Right ventricle myocardium inferior (tissue), 1 donor: Measurements from ENCODE around the gene PRKCE. TPM values are rescaled to one million over a fixed set of nuclear protein-coding genes. Genes with fewer than 3 reads are reported as not detected.

Experiments used
- ATAC-seq: fragments of 200-7000 bp; cut with Tn5 transposase; one replicate; pipeline ENCODE4 v1.9.1; 2020; ENCODE audit warnings: mild to moderate bottlenecking, moderate library complexity
- DNase-seq: peaks from one replicate; pipeline ENCODE4 v3.0.0; 2021; ENCODE audit errors: missing footprints
- intact Hi-C: fragments of 100-400 bp; cut with DNase I; formaldehyde crosslinking; loops from one replicate; pipeline ENCODE4 v1.11.0; 2022
- total RNA-seq: library from RNA; stranded (reverse); fragmentation: NEBNext Ultra II Directional; extraction: Animal tissue kit (Norgen Biotek cat#: 25700); gene quantifications from one replicate; pipeline ENCODE4 v1.2.1, GENCODE V29; 2021
- donor health status: DM: no; HTN: yes; CAD: no; lungs with severe emphysema.

PRKCE gene
- total RNA-seq, 1 donor from 2014 or later = 17.8 TPM

DNA sequence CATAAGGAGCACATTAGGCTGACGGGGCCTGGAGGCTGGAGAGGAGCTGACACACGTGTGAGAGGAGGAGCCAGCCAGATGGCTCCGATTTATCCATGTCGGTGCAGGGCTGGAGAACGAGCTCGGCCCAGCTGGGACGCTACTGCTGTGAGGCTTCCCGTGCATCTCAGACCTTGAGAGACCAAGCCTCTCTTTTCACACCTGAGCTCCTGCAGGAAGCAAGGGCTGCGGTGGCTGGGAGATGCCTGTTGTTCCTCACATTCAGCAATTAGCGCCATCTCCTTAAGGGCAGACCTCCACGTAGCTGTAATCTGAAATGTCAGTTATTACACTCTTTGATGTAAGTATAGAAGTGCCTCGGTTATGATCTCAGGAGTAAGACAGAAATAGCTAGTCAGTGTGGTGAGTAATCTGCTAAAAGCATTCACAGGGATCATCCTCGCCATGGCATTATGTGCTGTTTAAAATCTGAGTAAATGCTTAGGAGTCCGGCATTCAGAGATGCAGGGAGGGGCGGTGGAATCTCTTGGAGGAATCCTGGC lies 107.9 kb downstream of the PRKCE start:
- intact Hi-C loops = no loop called here
- DNase-seq (no peak), ATAC-seq (peak; percentile 52)

DNA sequence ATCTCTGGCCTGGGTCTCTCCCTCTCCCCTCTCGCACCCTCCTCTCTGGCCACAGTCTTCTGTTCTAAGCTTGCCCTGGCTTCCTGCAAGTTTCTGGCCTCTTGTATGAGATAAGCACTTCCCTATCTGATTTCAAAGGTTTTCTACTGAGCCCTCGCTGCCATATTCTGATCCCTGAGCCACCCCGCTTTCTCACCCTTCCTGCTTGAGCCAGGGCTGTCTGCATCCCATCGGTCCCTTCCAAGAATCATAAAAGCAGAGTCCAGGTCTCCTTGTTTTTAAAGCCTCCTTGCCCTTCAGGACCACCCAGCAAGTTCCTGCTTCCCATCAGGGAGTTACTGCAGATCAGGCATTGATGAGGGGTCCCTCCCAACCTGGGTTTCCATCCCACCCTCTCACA lies 110.2 kb downstream of the PRKCE start:
- intact Hi-C loops = no loop called here
- DNase-seq = no peak
- no peak for ATAC-seq

DNA sequence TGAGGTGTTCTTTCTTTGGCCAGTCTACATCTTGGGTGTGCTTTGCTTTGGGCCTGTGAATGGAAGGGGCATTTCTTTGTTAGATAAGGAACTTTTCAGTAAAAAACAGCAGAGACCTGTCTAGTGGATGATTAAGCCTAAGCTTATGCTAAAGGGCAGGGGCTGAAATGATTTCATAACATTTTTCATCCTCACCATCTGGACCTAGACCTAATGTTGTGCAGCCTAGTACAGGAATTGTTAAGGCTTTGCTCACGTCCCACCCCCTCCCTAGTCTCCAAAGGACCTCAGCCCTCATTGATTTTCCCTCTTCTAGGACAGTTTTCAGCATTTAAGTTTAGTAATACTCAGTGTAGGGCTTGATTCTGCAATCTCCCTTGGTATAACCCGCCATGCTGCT lies 111.8 kb downstream of the PRKCE start:
- no peak for ATAC-seq
- no peak for DNase-seq
- intact Hi-C loops = no loop called here

DNA sequence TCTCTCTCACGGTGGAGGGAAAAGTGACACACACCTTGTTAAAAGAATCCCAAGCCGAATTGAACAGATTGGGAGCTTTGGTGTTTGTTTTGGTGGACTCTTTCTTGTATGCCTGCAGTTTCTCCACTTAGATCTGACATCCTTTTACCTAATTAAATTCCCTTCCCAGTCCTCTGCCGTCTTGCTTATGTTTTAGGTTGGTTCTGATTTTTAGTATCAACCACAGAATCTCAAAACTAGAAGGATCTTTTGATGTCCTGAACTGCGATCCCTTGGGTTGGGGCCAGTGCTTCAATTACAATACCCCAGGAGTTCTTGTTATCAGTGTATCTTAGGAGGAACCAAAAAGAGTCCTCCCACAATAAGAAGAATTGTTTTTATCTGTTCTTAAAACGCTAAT lies 112.3 kb downstream of the PRKCE start:
- intact Hi-C loops = no loop called here
- ATAC-seq (no peak), DNase-seq (no peak)

DNA sequence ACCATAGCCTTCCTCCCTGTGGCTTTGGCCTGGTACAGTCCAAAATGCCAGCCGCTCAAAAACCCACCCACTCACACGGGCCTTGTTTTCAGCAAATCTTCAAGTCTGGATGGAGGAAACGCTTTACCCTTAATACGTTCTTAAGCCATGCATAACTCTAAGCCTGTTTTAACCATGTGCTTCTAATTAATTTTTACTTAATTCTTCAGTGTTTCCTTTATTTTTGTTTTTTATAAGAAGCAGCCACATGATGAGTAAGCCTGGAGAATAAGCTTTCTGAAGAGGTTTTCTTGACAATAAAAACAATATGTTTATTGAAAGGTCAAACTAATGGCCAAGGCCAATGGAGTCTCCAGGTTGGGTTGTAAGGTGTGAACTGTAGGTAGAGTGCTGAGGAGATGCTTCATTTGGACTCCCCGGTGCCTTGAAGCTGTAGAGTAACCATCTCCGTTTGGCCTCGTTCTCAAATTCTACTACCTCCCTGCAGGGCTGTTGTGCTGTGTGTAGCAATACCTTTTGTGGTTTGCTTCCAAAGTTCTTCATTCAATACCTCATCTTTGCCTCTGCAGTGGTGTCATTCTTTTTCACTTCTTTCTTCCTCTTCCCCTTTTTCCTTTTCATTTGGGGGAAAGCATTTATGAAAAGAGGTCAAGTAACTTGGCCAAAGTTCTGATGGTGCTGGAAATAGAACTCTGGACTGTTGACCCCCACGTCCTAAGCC lies 113.7 kb downstream of the PRKCE start:
- ATAC-seq (no peak), DNase-seq (no peak)
- intact Hi-C loops = no loop called here

DNA sequence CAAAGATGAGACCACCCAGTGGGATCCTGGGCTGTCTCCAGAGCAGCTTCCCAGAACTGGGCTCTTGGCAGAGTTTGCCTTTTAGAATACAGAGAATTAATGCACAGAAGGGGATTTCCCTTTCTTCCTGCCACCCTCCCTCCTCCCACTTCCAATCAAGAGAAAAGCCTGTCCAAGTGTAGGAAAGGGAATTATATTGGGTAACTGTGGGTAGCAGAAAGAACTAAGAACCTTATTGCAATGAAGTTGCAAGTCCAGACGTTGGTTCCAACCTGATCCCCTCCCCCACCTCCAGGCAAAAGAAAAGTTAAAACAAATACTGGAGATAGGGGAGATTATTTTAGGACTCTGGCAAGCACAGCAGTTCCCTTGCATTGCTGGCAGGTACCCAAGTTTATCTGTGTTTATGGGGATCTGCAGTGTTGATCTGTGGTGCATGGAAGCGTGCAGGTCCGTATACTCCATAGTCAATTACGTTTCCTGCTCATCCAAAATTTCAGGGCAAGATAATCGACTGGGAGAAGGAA lies 114.3 kb downstream of the PRKCE start:
- intact Hi-C loops = no loop called here
- DNase-seq (no peak), ATAC-seq (peak; percentile 60)

DNA sequence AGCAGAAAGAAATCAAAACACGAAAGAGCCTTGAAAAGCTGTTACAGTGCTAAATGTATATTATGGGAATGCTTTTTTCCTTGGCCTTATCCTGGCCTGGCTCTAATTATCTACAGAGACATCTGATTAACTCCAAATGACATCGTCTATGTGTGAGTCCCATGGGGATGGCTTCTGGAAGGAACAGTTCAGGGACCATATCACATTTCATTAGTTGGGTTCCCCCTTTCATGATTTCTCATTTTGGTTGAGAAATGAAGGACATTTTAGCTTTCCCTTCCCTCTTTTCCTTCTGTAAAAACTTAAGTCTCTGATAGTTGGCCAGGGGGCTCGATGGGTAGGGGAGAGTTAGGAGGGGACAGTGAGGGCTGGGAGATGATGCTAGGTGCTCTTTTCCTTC lies 116.7 kb downstream of the PRKCE start:
- no peak for ATAC-seq
- DNase-seq = no peak
- intact Hi-C loops = no loop called here

DNA sequence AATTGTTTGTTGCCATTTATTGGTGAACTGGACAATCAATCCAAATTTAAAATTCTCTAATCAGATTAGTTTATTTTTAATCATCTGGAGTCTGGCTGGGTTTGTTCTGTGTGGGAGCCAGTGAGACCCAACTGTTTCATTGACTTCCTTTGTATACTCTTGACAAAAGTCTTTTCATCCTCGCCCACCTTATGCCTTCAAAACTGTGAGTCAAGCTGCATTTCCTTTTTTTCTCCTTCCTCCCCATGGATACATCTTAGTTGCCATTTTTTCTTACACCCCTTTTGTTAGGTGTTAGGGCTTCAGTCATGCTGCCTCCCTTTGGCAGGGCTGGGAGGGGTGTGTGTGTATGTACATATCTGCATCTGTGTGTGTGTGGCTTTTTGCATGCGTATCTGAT lies 117.6 kb downstream of the PRKCE start:
- no peak for ATAC-seq
- no peak for DNase-seq
- intact Hi-C loops = no loop called here

DNA sequence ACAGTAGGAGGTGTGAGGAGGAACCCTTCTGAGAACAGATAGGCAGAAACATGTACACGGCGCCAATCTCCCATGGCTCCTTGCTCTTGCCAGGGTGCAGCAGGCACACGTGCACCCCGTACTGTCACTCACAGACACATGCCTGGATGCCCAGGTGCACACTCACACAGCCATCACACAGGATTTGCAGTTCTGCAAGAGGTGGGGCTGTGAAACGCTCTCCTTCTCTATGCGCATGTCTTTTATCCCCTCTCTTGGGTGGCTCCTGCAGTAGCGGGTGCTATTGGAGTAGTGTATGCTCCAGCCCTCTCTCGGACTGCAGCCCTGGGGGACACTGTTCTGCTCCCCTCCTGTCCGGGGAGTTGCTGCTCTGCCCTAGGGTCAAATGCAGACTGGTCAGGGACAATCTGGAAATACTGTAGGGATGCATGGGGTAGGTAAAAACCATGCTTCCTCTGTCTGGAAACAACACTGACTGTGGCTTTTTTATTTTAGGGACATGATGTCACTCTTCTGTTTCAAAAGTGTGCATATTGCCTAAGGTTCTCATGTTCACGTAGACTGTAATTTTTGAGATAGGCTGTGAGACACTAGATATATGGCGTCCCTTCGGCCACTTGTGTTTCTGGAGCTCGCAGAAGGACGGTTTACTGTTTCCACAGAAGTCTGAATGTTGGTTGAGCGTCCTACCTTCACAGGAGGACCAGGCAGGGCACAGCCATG lies 118.5 kb downstream of the PRKCE start:
- DNase-seq (no peak), ATAC-seq (no peak)
- intact Hi-C loops = loop anchor here (2.0 kb wide), 1 partner anchor 119 kb away; the partner anchor contains the start of gene PRKCE

DNA sequence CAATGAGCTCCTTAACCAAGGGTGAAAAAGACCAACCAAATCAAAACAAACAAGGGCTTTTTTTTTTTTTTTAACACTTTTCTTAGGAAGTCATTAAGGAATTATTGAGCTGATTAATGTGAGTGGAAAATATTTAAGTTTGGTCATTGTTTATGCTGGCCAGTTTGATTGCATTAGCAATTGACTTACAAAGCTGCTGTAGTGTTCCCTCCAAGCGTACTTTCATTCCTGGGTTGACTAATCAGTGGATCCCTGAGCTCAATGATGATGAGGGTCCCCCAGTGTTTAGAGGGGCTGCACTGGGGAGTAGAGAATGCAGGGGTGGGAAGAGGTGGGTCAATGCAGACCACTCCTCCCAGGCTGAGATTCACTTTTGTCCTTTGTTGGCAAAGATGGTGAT lies 119.3 kb downstream of the PRKCE start:
- ATAC-seq (no peak), DNase-seq (no peak)
- intact Hi-C loops = loop anchor here (2.0 kb wide), 1 partner anchor 120 kb away; the partner anchor contains the start of gene PRKCE

DNA sequence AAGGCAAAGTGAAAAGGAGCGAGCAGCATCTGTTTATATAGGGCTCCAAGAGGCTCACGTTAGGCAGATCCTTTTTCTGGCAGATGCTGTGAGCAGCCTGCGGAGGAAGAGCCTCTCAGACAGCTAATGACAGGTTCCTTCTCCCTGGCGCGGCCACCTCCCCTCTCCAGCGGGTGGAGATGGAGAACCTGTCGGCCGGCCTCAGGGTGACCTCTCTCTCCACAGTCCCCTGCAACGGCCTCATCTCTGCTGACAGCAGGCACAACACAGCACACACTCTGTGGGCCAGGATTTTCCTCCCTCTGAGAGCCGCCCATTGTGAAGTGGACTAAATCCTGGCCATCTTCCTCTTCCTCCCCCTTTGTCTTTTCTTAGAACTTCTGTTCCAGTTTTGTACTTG lies 119.8 kb downstream of the PRKCE start:
- ATAC-seq (peak; percentile 93), DNase-seq (peak; percentile 81)
- intact Hi-C loops = loop anchor here (2.0 kb wide), 1 partner anchor 120 kb away; the partner anchor contains the start of gene PRKCE

DNA sequence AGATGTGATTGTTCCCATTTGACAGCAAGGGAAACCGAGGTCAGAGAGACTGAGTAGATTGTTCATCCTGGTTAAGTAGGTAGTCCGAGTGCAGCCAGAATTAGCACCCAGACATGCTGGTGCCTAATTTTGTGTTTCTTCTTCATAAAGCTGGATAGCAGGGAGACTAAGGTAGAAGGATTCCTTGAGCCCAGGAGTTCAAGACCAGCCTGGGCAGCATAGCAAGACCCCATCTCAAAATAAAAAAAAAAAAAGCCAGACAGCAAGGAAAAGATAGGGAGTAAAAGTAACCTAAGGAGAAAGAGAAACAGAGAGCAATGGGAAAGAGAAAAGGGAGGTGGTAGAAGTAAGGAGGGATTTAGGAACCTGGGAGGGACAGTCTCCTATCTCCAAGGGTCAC lies 120.6 kb downstream of the PRKCE start:
- intact Hi-C loops = no loop called here
- ATAC-seq (no peak), DNase-seq (no peak)

DNA sequence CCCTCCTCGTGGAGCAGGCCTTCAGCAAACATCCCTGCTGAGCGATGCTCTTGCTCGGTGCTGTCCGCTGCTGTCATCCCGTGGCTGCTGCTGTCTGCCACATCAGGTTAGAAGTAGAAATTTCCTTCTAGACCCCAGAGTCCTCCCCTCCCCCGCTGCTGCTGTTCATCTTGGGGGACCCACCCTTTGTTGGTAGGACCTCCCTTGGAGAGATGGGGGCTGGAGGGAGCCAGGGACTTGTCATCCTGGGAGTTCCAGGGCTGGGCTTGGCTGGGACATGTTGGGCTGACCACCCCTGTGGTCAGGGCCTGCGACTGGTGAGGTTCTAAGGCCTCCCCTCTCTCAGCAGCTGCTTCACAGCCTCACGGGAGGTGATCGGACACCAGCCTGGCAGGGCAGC lies 122.4 kb downstream of the PRKCE start:
- ATAC-seq (no peak), DNase-seq (no peak)
- intact Hi-C loops = no loop called here

DNA sequence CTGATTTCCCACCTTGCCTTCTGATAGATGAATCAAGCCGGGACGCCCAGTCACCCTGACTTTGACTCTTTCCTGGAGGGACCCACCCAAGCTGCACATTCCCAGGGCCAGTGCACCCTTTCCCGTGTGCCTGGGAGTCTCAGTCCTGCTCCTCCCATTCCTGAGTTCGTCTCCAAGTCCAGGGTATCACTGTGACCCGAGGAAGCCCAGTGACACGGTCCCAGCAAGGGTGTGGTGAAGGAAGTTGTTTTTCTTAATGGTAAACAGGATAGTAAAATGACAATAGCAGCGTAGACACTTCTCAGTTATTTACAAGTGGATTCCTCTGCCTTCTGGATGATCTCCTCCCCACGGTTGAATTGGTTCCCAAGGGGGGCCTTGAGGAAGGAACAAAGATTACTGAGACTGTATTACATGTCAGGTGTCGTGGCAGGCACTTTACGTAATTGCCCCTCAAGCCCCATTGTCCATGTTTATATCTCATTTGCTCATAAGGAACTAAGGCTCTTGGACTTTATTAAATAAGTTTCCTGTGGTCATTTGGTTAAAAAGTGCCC lies 123.3 kb downstream of the PRKCE start:
- intact Hi-C loops = no loop called here
- no peak for ATAC-seq
- DNase-seq = no peak

DNA sequence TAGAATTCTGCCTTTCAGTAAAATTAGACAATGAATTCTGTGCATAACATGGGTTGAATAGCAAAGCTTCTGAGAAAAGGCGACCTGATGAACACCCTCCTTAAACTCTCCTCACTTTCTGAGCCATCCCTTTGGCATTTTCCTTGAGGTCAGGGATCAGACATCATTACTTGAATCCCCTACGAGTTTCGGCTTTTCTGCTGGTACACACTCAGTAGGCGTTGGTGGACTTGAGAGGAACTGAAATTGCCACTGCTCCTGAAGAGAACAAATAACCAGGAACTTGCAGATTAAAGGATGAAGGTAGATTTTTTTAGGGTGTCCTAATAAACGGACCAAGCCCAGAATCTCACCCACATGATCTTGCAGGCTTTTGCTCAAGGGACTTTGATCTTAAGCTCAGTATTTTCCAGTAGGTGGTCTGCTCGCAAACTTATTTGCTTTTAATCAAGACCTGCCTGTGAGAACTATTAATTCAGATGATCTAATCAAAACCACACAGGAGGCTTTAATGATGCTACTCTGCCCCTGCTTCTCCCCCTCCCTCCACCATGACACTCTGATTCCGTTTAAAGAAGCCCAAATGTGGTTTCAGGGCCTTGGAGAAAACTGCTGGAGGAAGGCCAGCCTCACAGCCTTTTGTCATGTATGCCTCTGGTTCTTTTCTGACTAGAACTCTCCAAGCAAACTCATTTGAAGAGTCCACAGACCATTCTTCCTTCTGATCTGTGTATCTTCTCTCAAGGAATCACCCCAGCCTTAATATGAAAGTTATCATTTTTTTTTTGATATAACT lies 124.9 kb downstream of the PRKCE start:
- intact Hi-C loops = no loop called here
- no peak for DNase-seq
- no peak for ATAC-seq

DNA sequence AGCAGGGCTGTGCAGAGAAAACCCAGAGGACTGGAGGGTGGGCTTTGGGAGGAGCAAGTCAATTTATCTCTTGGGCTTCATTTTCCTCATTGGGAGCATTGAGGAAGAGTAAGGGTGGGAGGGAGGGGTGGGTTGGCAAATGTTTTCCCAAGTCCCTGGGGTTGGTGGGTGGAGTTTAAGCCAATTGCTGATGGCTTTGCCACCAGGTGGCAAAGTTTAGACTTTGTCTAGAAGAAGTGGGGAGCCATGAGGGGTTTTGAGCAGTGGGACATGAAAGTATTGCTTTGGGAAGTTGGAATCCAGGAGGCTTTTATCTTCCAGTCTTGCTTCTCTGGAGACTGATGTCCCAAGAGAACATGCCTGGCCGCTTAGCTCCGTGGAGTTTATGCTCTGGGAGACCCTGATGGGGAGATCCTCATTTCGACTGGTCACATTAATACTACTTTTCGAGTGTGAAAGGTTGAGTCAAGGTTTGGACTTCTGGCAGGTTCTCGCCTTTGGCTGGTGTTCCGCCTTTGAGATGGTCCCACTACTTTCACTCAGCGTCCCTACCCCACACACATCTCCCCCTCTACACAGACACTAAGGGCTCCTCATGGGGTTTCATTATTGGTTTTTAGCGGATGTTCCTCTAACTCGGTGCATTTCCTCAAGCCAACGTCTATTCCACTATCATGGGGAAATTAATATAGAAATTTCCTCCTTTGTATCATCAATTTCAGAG lies 126.7 kb downstream of the PRKCE start:
- peak; percentile 8 for ATAC-seq
- no peak for DNase-seq
- intact Hi-C loops = loop anchor here (1.0 to 2.0 kb wide), 2 partner anchors 135 to 159 kb away; no protein-coding TSS in a partner anchor

DNA sequence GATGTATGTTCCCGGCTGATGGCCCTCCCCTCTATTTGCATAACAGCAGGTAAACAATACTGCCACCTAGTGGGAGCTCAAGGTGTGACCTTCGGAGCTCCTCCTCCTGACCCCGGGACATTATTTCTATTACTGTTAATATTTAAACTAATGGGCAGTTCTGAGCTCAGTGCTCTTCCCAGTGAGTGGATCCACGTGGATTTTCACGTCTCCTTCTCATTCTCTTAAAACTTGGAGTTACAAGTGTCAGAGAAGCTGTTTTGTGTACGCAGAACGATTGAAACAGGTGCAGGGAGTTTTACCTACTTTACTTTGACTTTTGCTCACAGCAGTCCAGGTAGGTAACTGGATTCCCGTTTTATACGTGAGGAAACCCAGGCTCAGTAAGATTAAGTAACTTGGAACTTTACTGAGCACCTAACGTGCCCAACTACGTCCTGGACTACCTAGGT lies 127.3 kb downstream of the PRKCE start:
- intact Hi-C loops = loop anchor here (1.0 to 2.0 kb wide), 2 partner anchors 135 to 158 kb away; no protein-coding TSS in a partner anchor
- ATAC-seq (peak; percentile 66), DNase-seq (no peak)
